ENCODE data around the gene CDK13.

- TF ChIP-seq POLR2A (IDR thresholded peaks at IDR 0.05) (no peak), POLR2AphosphoS5 (IDR thresholded peaks at IDR 0.05) (no peak), CTCF (IDR thresholded peaks at IDR 0.05) (no peak)
Observed at GRCh38 chr7:40077849-40078248, 127.8 kb downstream of the CDK13 start.
